GM19239 (cell line): ENCODE data around the gene KMT2D.

Experiments
- DNase-seq: peaks from one replicate; pipeline ENCODE4 v3.0.0; 2011; ENCODE audit warnings: low spot score; ENCODE audit not compliant: insufficient read length
- FAIRE-seq: peaks from 2 replicates; lab custom pipeline; 2011; peaks lifted over from hg19 to GRCh38; lab: Jason Lieb, UNC

The KMT2D gene

DNA sequence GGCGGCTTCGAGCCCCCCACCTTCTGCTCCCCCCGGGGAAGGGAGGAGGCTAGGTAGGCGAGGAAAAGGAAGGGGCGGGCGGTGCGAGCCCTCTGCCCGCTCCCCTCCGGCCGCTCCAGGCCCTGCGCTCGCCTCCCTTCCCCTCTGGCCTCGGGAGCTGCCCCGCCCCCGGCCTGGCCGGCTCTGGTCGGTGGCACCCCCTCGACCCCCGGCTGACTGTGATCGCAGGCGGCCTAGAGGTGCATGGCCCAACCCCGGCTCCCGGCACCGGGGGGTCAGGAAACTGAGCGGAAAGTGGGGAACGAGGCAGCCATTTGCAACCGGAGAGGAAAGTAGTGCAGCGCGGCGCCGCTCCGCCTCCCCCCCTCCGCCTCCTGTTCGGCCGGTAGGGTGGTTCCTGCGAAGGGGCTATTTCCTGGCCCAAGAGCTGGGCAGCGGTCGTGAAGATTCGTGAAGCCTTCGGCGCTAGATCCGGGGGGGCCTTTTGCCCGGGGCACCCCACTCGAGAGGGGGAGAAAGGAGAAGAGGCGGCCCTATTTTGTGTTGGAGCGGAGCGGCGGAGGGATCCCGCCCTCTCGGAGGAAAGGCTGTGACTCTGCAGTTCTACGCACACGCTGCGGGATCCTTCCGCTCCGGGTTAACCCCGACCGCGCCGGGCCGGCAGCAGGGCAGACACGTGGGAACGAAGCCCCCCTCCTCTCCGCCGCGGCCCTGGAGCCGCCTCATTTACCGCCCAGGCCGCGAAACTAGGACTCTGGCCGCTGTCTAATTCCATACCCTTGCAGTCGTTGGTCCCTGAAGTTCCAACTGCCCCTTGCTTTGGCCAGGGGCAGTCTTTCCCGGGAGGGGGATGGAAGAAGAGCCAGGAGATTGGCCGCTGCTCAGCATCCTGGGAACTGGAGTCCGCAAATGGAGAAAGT, at the start of gene KMT2D:
Gene KMT2D (minus strand): TSS at position 558 of the 920 bp plus-strand sequence. CDS start 5,470 bp downstream, outside the sequence.
- DNase-seq: peak; percentile 90
- peak; percentile 56 for FAIRE-seq

DNA sequence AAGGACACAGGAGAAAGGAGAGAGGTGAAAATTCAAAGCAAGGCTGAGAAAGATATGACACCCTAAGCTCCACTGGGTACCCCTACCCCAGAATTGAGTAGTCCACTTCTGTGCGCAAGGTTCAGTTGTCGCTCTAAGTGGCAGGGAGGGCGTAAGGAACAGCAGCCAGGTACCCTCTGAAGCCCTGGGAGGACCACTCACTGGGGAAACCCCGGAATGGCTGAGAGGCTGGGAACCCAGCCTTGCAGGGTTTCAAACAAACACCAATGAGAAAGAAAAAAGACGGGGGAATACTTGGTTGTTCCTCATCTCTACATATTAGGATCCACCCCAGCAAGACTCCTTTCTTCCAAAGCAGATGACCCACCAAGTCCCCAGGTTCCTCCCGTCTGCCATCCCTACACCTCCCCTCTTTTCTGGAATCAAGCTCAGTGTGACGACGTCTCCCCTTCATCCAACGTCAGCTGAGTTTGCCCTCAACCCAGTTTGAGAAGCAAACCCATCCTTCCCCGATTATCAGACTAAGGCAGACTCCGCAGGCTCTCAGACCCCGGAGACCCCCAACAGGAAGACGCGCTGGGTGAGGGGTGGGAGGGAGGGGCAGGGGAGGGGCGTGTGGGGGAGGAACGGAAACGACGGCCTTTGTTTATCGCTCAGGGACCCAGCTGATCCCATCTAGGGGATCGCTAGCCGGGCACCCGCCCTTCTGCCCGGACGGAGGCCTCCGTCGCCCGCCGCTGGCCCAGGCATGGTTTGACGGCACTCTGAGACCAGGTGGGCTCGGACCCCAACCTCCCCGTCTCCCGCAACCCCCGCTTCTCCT, 49.3 kb upstream of the KMT2D start:
- no peak for FAIRE-seq
- no peak for DNase-seq

- no peak for FAIRE-seq
- no peak for DNase-seq
Observed at GRCh38 chr12:49108958-49109404, 48.4 kb upstream of the KMT2D start.

DNA sequence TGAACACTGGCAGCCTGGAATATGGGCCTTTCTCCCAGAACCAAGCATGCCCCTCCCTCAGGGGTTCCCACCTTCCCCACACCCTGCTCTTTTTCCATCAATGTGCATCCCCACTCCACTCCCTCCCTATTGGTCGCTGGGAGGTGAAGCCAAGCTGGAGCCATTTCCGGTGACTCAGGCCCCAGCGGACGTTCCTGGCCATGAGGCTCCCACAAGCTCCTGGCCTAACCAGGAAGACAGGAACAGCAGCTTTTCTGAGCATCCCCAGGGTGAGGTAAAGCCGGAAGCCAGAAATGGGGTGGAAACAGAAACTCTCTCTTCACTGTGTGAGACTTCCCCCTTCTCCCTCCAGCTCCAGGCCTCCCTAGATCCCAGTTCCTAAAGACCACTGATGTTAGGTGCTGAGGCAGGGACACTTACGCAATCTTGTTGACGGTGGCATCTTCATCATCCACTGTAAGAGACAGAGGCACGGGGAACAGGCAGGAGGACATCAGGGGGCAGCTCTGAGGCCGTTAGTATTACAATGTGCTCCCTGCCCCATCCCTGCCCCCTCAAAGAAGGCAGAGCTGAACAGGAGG, 45.0 kb upstream of the KMT2D start:
- no peak for FAIRE-seq
- no peak for DNase-seq

DNA sequence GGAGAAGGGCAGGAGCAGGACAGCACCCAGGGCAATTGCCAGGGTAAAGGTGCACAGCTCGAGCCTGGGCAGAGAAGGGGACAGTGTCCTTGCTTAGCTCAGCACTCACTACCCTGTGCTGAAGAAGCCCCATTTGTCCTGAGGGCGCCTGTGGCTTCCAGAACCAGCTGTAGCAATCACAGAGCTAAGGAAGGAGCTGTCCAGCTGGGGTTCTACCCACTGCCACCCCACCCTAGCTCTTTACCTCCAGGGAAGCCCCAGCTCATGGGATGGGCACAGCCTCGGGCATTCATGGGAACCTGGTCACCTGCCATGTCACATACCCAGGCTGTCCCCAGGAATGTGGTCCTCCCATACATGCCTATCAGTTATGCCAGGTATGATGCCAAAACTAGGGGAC, 44.2 kb upstream of the KMT2D start:
- FAIRE-seq (no peak), DNase-seq (no peak)

DNA sequence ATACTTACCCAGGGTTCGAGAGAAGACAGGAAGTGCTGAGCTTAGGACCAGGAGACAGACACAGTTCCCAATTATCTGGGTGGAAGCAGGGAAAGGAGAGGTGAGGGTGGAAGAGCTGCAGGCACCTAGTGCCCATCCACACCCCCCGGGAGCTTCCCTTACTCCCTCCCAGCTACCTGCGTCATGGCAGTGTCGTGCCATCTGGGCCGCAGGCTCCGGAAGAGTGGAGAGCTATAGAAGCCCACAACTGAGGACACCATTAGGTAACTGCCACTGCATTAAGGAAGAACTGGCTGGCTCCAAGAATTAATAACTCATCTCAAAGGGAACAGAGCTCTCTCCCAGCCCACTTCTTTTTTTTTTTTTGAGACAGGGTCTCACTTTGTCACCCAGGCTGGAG, 39.8 kb upstream of the KMT2D start:
- no peak for FAIRE-seq

GRCh38 chr12:49098703-49099102, 38.1 kb upstream of the KMT2D start:
- DNase-seq (no peak), FAIRE-seq (no peak)

More for the DNA sequence above, 39.8 kb upstream of the KMT2D start:
- DNase-seq: no peak

GRCh38 chr12:49098035-49098451, 37.4 kb upstream of the KMT2D start:
- DNase-seq: peak; percentile 56
- peak; percentile 80 for FAIRE-seq

DNA sequence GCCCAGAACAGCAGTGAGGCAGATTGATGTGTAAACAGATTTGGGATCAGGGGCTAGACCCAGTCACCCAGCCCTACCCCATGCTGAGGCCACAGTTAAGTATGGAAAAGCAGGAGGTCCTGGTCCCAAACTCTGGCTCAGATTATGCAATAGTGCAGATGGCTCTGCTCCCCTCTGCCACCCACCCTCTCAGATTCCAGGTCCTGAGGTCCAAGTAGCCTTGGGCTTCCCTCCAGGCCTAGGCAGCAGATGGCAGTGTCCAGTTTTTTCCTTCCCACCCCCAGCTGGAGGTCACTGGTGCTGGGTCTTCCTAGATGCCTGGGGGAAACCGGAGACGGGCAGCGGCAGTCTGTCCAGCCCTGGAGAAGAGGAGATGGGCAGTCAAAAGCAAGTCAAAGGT, 36.8 kb upstream of the KMT2D start:
- no peak for FAIRE-seq
- no peak for DNase-seq

- DNase-seq: no peak
- FAIRE-seq: no peak
Observed at GRCh38 chr12:49094975-49095365, 34.4 kb upstream of the KMT2D start.

DNA sequence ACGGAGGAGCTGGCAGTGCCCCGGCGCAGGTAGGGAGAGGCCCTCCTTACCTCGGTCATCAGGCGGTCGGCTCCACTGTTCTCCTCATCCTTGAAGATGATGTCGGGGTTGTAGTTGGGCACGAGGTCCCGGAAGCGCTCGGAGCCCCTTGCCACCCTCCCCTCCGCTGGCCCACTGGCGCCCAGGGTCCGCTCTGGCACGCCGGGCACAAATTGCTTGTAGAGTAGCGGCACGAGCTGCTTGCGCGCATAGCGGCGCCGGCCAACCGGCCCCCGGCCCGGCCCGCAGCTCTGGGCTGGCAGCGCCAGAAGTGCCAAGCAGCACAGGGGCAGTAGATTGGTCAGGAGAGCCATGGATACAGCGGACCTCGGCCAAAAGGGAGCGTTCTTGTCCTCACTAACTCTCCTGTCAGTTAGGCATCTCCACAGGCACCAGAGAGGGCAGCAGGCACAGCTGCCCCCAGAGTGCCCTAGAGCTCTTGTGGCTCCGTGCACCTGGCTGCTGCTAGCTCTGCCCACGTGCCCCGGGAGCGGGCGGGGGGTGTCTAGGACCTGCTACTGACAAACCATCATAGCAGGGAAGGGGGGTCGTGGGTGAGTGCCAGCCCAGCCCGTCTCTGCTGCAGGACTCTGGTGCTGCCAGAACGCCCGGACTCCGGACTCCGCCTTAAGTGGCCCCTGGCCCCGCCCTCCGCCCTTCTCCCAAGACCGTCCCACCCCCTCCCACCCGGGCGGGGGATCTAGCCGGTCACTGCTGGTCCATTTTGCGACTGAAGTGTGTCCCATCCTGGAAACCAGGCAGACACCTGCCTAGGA, 33.8 kb upstream of the KMT2D start, which contains the start of gene DHH:
Gene DHH (minus strand): TSS at position 642 of the 815 bp plus-strand sequence. CDS start 289 bp downstream, at position 353.
- no peak for FAIRE-seq
- no peak for DNase-seq

GRCh38 chr12:49093792-49094159, 33.2 kb upstream of the KMT2D start:
- DNase-seq (no peak), FAIRE-seq (no peak)

DNA sequence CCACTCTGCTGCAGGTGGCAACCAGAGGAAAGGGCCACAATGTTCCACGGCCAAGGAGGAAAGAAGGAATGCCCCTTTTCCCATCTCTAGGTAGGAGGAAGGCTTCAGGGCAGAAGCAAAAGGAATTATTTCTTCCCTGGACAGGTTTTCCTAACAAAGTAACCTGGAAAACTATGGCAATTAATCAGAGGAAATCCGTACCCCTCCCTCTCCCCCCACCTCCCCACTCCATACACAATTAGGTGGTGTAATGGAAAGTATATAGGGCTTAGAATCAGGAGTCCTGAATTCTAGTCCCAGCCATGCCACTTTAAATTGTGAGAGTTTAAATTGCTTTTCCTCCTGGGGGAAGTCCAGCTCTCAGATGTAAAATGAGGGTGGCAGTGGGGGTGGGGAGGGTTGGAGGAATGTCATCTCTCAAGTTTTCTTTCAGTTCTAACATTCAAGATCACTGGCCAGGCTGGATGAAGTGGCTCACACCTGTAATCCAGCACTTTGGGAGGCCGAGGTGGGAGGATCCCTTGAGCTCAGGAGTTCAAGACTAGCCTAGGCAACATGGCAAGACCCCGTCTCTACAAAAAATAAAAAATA, 32.3 kb upstream of the KMT2D start:
- FAIRE-seq (no peak), DNase-seq (no peak)

DNA sequence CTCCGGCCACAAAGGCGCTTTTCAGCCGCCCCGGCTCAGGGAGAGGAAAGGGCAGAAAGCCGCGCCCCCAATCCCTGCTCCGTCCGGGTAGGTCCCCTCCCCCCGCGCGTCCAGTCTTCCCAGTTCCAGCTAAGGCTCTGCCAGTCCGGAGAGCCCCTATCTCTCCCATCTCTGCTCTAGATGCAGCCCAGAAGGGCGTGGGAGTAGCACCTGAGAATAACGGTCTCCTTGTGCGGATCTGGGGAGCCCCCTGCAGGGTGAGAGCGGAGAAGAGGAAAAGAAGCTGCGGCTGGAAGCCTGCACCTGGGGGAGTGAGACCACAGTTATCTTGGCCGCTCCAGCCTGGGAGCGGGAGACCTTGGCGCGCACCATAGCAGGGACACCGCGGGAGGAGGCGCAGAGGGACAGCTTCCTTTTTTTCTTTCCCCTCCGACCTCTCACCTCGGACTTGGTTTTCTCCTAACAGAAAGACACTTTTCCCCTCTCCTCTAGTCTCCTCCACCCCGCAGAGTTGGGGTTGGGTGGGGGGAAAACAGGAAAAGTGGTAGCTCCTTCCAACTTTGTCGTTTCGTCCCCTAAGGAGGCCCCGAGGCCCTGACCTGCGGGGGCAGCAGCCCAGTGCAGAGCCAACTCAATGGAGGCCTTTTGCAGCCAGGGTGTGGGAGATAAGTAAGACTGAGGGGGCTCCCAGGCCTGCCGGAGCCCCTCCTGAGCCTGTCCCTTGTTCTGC, 31.7 kb upstream of the KMT2D start:
- FAIRE-seq: peak; percentile 85

DNA sequence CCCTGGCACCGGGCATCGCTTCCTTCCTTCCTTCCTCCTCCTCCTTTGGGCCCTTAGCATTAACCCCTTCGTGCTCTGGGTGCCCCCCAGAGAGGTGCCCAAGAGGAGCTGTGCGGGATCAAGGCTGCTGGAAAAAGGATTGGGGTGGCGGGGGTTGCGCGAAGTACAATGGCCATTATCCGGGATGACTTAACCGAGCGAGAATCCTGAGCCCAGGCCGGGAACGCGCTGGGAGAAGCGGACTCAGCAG, 31.2 kb upstream of the KMT2D start:
- DNase-seq (no peak), FAIRE-seq (no peak)

More for the DNA sequence above, 31.7 kb upstream of the KMT2D start:
- DNase-seq: peak; percentile 81

DNA sequence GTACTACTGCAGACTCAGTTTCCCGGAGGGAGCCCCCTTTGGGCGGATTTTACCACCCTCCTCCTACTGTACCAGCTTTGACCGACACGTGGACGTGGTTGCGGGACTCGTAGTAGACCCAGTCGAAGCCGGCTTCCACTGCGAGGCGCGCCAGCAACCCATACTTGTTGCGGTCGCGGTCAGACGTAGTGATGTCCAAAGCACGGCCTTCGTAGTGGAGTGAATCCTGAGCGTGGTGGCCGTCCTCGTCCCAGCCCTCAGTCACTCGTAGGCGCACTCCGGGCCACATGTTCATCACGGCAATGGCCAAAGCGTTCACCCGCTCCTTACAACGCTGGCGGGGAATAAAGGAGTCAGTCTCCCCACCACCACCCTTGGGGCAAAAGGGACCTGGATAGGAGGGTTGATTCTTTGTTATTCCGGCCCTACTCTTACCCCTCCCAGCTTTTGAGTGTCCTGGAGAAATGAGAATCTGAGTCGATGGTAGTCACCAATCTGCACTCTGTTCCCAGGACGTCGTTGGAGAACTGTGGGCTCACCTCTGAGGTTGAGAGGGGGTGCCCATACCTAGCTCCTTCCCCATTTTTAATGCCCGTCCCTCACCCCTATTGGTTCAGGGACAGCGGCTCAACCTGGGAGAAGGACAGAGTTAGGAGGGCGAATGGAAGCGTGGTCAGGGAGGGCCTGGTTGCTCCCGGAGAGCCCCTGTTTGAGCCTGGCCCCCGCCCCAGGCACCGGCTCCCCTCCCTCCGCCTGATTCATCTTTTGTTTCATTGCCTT, 30.7 kb upstream of the KMT2D start:
- no peak for FAIRE-seq
- no peak for DNase-seq

DNA sequence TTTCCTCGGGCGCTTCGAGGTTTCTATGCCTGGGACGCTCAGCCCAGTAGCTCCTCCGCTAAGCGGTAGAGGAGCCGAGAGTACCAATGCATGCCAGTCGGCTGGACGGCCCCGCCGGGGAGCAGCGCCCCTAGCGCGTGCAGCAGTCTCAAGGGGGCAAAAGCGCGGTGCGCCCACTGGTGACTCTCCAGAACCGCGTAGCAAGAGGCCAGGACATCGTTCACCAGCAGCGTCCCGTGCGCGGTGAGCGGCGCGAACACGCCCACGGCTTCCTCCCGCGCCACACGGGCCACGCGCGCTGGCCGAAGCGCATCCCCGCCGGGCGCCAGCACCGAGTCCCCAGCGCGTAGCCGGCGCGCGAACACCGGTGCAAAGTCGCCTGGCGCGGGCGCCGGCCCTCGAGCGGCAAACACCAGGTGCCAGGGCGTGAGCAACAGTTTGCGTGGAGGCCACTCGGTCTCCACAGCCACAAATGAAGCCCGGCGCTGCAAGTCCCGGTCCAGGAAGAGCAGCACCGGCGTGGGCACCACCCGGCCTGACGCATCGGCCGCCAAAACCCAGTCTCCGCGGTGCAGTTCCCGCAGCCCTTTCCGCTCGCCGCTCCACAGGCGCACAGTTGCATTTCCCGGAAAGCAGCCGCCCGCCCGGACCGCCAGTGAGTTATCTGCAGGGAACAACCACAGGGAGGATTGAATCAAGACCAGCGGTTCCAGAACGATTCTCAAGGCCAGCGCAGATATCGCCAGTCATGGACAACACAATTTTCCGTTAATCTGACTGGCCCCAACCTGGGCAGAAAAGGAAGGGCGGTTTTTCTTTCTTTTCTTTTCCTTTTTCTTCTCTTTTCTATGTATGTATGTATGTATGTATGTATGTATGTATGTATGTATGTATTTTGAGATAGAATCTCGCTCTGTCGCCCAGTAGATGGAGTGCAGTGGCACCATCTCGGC, 29.5 kb upstream of the KMT2D start:
- FAIRE-seq (no peak), DNase-seq (no peak)
